Measurements from ENCODE around the gene FGF1. TPM values are rescaled to one million over a fixed set of nuclear protein-coding genes. Genes with fewer than 3 reads are reported as not detected.

The FGF1 gene
- total RNA-seq, 2 donors from 2014 or later: 11.4 to 56.7 TPM

DNA sequence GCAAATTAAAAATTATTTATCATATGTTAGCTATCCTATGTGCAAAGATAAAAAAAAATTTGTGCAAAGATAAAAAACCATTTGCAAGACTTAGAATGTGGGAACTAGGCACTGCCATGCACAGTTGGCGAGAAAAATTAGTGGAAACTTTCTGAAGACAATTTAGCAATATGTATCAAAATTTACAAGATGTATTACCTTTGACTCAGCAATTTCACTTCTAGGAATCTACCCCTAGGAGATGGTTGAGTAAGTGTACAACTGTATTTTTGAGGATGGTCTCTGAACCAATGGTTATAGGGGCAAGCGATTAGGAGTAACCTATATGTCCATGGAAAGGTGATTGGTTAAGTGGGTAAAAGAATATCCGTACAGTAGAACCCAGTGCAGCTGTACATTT lies 88.9 kb downstream of the FGF1 start:
- no peak for ATAC-seq (ENCODE audit: insufficient number of reproducible peaks, low FRiP score, low read depth)
- DNase-seq (ENCODE audit: low spot score): no peak
- no peak for TF ChIP-seq CTCF (IDR thresholded peaks at IDR 0.05)
- Histone ChIP-seq H3K4me1 (ENCODE audit: control insufficient read depth in 1 of 2, low read depth in 2 of 2) (peaks cover 5 to 26% of the 10 kb centered on the region in 2 donors), H3K9me3 (no peaks in the 10 kb centered on the region), H3K27me3 (replicated peaks; ENCODE audit: insufficient read depth) (no peaks in the 10 kb centered on the region), H3K36me3 (no peaks in the 10 kb centered on the region), H3K27ac (no peak overlapping the region), H3K4me3 (no peak overlapping the region)

DNA sequence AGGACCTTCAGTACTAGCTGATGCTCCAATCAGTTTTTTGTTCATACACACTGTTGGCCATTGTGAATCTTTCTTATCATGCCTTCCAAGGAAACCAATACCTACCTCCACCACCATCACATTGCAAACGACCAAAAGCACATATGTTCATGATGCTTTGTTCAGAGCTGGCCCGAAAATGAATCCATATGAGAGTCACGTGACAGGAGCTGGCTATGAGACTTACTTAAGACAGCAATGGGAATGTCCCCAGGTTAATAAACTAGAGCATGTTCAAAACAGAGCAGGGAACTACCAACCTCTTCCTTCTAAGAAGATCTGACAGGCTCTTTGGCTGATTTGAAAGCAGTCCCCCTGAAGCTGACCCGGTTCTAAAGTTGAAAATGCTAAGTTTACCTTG lies 93.5 kb downstream of the FGF1 start:
- Histone ChIP-seq H3K4me3 (no peak overlapping the region), H3K27me3 (replicated peaks; ENCODE audit: insufficient read depth) (no peaks in the 10 kb centered on the region), H3K36me3 (no peaks in the 10 kb centered on the region), H3K27ac (no peak overlapping the region), H3K9me3 (no peaks in the 10 kb centered on the region), H3K4me1 (ENCODE audit: control insufficient read depth in 1 of 2, low read depth in 2 of 2) (no peaks in the 10 kb centered on the region)
- ATAC-seq (ENCODE audit: insufficient number of reproducible peaks, low FRiP score, low read depth) (no peak), DNase-seq (ENCODE audit: low spot score) (no peak)
- no peak for TF ChIP-seq CTCF (IDR thresholded peaks at IDR 0.05)

DNA sequence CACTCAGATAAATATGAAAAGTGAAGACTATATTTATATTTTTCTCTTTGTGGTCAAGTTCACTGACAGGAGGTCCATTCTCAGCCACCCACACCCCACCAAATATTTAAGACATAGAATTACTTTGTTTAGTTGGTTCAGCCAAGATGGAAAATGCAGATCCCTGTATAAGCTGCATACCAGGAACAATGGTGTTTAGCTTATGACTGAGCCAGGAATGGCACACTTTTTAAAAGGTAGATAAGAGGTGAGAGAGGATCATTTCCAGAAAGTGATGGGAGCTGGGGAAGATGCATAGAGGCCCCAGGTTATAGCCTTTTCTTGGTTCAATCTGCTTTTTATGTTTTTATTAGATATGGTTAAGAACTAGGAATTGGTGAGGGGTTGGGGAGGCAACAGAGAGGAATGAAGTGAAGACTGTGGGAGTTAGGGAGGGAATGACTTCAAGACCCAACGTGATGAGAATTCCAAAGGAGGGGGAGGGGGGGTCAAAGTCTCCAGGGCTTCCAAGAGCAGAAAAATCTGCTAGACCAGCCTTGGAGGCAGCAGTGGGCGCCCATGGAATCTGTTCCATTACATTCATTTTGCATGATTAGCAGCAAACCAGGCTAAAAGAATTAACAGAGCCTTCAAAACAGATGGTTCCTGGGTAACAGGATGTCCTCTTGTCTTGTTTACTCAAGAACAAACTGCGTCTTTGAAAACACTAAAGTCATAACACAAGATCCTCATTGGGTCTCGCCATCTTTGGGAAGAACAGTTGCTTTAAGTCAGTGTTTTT lies 95.2 kb downstream of the FGF1 start:
- DNase-seq (ENCODE audit: low spot score) (no peak), ATAC-seq (ENCODE audit: insufficient number of reproducible peaks, low FRiP score, low read depth) (no peak)
- no peak for TF ChIP-seq CTCF (IDR thresholded peaks at IDR 0.05)
- Histone ChIP-seq H3K9me3 (no peaks in the 10 kb centered on the region), H3K4me3 (no peak overlapping the region), H3K4me1 (ENCODE audit: control insufficient read depth in 1 of 2, low read depth in 2 of 2) (peaks cover 0 to under 1% of the 10 kb centered on the region in 2 donors), H3K27me3 (replicated peaks; ENCODE audit: insufficient read depth) (no peaks in the 10 kb centered on the region), H3K36me3 (no peaks in the 10 kb centered on the region), H3K27ac (no peak overlapping the region)

DNA sequence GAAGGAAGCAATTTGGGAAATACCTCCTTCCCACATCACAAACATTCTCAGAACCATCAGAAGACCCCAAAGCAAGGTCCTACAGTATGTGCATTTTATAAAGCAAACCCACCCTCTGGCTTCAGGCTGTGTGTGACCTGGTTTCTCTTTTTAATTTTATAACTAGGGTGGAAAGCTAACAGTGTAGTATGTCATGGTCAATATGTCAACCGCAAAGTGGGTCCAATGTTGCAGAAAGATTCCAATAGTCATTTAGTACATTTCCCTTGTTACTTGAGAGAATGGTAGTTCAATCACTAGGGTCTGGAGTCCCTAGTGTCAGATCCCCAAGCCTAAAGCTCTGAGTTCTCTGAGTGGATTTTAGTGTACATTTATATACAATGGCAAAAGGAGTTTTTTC lies 96.2 kb downstream of the FGF1 start:
- DNase-seq (ENCODE audit: low spot score) (no peak), ATAC-seq (ENCODE audit: insufficient number of reproducible peaks, low FRiP score, low read depth) (no peak)
- Histone ChIP-seq H3K36me3 (no peaks in the 10 kb centered on the region), H3K4me3 (no peak overlapping the region), H3K27ac (no peak overlapping the region), H3K4me1 (ENCODE audit: control insufficient read depth in 1 of 2, low read depth in 2 of 2) (peaks cover 0 to 8% of the 10 kb centered on the region in 2 donors), H3K27me3 (replicated peaks; ENCODE audit: insufficient read depth) (no peaks in the 10 kb centered on the region), H3K9me3 (no peaks in the 10 kb centered on the region)
- TF ChIP-seq CTCF (IDR thresholded peaks at IDR 0.05): no peak

DNA sequence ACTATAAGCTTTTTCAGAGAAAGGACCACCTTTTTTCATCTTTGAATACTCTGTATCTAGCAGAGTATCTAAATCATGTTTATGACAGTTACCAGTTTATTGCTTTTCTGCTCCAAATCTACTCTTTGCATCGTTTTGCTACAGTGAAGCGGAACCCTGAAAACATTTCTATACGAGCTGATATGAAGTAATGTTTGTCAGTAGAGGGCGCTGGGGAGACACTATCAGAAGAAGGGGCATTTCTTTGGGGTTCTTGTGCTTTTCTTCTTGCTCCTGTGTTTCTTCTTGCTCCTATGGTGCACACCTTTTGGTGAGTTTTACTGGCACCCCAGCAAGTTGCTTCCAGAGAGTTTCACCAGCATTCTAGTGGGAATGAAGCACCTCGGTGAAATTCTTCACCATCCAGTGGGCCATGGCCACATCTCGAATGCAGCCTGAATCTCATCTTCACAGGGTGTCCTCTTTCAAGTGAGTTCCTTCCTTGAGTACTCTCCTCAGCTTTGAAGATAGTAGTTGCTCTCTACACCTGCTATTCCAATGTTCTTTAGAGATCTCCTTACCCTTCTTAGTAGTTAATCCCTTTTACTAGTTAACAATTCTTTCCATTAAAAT lies 98.4 kb downstream of the FGF1 start:
- Histone ChIP-seq H3K27ac (no peak overlapping the region), H3K4me3 (no peak overlapping the region), H3K9me3 (no peaks in the 10 kb centered on the region), H3K27me3 (replicated peaks; ENCODE audit: insufficient read depth) (no peaks in the 10 kb centered on the region), H3K4me1 (ENCODE audit: control insufficient read depth in 1 of 2, low read depth in 2 of 2) (peaks cover 0 to 15% of the 10 kb centered on the region in 2 donors), H3K36me3 (no peaks in the 10 kb centered on the region)
- TF ChIP-seq CTCF (IDR thresholded peaks at IDR 0.05): peak; percentile 19
- DNase-seq (ENCODE audit: low spot score): no peak
- ATAC-seq (ENCODE audit: insufficient number of reproducible peaks, low FRiP score, low read depth): no peak
